ENCODE results near the gene IL18RAP.
A peak's percentile ranks its signal among the peaks of the same experiment; 100 is the strongest.

Gene IL18RAP

DNA sequence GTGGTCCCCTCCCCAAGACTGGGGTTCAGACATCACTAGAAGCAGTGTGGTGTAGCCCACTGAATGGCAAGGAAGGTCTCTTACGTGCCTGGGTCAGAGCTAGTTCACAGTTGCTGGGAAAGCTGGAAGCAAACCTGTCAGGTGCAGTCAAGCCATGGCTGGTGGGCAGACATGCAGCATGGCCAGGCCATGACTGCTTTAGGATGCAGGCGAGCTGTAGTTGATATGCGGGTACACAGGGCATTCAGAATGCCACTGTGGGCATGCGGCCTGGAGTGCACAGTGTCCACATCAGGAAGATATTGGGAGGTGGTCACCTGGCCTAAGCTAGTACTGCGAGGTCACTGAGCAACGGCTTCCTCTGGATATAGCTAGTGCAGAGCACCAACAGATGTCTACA is 38.2 kb downstream of the IL18RAP start:
- no peak for DNase-seq

DNA sequence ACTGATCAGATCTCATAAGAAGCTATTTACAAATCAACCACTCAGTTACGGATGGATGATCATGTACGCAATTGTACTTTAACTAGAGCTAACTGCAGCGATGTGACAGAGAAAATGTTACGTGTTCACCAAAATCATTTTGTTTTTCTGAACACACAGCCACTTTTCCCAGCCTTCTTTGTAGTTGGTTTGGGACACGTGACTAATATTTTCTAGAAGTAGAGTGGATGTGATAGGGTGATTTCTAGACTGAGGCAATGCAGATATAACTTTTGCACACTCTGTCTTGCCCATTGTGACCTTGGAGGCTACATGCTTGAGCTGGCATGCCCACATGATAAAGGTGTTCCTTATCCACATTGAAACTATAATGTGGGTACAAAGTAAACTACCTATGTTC is 40.2 kb downstream of the IL18RAP start:
- no peak for DNase-seq

DNA sequence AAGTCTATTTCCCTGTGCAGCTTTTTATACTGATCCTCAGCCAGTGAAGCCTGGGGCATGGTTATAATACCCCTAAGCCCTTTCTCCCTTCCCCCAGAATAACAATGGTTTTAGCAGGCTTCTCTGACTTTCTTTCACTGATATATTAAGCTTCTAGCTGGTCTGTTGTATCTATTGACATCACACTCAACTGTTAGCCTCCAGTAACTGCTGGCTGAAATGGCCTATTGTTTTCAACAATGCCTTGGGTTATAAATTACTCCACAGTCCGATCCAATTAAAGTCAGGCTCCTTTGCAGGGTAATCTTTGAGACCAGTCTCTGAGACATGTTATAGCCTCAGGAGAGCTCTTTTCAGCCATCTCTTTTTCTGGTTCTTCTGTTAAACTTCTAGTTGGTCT is 47.2 kb downstream of the IL18RAP start:
- no peak for DNase-seq

DNA sequence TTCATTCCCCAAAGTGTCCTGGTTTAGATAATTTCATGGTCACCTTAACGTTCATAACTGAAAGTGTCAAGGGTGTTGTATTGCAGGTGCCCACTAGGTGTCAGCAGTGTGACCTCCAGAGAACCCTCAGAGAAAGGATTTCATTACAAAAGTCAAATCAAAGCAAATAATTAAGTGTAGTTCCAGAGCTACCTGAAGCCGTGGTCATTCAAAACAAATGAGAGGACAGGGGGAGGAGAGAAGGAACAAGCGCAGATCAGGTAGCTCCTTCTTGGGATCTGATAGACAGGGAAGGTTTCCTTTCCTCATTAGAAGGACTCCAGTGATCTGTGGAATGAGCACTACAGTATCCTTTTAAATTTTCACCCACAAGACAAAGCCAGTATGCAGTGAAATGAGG is 50.1 kb downstream of the IL18RAP start, which contains the start of gene SLC9A4:
Gene SLC9A4 (plus strand): TSS at position 207 of the 400 bp plus-strand sequence. CDS start 534 bp downstream, outside the sequence.
- peak; percentile 60 for DNase-seq

DNA sequence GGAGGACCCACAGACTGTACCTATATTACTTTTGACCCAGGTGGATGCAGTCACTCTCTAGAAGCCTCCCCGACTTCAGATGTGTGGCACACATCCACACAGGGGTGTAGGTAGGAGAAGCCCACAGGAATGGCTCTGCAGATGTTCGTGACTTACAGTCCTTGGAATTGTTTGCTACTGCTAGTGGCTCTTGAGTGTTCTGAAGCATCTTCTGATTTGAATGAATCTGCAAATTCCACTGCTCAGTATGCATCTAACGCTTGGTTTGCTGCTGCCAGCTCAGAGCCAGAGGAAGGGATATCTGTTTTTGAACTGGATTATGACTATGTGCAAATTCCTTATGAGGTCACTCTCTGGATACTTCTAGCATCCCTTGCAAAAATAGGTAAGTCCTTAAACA is 50.7 kb downstream of the IL18RAP start:
- DNase-seq, result no peak

DNA sequence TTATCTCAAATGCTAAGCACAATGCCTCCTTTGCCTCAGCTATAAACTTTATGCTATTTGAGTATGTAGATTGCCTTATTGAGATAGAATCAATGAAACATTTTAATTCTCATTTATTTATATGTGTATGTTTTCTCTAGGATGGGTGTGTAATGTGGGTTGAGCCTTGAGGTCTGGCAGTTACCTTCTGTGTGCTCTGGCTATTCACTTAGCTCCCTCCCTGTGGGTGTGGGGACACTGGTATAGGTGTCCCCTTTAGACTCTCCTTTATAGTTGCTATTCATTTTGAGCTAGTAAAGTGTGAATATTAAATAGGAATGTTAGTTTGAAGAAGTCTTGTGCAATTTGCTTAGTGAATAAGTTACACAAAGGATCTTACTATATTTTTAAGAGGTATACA is 51.8 kb downstream of the IL18RAP start:
- DNase-seq, result no peak

DNA sequence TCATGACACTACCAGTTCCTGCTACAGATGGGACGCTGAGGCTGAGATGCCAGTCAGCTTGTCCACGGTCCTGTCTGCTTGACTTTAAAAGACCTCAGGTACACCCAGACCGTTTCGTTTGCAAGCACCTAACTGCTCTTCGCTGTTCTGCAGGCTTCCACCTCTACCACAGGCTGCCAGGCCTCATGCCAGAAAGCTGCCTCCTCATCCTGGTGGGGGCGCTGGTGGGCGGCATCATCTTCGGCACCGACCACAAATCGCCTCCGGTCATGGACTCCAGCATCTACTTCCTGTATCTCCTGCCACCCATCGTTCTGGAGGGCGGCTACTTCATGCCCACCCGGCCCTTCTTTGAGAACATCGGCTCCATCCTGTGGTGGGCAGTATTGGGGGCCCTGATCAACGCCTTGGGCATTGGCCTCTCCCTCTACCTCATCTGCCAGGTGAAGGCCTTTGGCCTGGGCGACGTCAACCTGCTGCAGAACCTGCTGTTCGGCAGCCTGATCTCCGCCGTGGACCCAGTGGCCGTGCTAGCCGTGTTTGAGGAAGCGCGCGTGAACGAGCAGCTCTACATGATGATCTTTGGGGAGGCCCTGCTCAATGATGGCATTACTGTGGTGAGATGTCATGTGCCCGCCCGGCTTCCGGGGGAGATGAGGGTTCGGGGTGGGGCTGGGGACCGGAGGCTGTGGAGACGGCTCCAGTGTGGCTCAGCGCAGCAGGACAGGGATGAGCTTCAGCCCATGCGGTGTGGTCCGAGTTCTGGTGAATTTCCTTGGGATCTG is 55.9 kb downstream of the IL18RAP start:
- DNase-seq, result no peak

DNA sequence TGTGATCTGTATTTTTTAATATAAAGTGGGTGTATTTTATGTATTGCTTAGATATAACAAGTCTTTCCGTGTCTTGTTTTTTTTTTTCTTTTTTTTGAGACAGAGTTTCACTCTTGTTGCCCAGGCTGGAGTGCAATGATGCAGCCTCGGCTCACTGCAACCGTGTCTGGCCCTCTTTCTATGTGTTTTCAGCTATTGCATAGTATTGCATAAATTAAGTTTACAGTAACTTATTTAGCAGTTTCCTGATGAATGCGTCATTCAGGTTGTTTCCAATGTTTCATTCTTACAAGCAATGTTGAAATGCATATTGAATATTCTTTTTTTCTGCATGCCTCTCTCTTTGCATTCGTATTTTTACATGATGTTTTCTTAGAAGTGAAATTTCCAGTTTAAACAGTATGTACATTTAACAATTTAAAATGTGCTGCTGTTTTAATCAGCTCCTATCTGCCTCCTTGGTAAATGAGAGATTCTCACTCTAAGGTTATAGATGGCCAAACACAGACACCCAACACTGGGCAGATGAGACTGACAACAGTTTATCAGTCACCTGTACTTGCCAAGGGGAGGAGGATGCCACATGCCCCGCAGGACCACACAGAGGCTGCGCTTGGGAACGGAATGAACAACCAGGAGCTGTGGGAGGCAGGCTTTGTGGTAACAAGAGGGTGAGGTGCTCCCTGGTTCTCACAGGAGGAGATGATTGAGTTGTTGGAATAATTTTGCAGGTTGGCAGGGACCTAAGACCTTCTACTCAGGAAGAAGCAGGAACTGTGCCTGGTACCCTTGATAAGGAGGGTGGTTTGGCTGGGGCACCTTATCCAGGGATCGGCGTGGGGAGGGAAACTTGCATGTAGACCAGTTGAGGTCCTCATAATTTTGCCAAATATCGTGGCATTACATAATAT is 57.6 kb downstream of the IL18RAP start:
- DNase-seq, result peak; percentile 34

DNA sequence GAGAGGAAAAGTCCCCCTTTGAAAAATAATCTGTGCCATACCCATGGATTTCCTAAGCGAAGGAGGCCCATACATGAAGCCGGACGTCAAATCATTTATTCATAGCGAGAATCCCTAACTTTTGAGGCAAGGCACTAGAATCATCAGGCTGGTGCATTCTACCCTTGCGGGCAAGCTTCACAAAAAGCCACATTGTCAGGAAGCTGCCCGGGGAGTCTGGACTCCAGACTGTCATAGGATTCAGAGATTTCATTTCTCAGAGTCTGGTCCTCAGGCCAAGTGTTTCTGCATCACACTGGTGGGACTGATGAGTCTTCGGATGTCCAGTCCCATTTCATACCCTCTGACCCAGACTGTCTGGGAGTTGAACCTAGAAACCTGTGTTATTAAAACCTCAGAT is 59.0 kb downstream of the IL18RAP start:
- no peak for DNase-seq

DNA sequence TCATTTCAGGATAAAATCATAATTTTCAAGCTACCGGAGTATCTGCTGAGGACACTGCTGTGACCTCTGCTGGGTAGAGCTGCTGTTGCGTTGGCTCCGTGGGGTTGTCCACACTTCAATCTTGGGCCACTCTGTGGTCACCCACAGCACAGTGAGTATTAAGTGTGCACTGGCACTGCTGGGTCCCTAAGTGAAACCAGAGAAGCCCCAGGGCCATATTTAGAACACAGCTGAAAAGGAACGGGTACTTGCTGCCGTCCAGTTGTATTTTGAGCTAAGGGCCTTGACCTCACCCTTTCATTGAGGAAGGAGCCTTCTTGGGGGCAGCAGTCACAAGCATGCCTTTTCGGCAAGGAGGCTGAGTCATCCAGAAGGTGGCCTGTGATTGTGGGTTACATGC is 60.1 kb downstream of the IL18RAP start:
- DNase-seq, result no peak

DNA sequence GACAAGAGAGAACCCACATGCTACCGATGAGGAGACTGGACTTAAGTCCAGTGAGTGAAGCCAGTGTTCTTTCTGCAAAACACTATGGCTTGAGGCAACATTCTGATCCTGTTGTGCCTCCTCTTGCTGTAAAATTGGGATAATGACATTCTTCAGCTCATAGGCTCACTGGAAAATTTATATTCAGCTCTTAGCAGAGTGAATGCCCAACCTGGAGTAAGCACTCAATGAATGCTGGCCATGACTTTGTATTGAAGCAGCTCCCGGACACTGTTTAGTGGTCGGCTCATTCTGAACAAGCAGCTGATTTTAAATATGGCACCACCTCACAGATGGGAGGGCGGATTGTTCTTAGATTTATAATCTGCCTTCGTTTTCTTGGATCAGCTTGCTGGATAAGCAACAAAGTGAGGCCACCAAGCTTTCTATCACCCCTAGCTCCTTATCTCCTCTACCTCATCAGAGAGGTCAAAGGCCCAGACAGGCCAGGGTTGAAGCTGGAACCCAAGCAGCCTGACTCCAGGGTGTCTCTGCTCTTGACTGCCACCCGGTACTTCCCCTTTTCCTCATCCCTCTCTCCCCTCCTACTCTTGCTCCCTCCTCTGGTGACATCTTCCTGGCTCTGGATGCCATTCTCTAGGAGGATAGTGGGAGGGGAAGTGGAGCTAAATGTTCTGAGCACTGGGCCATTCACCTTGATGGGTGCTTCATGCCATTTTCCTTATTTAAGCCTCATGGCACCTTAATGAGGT is 61.5 kb downstream of the IL18RAP start:
- no peak for DNase-seq

DNA sequence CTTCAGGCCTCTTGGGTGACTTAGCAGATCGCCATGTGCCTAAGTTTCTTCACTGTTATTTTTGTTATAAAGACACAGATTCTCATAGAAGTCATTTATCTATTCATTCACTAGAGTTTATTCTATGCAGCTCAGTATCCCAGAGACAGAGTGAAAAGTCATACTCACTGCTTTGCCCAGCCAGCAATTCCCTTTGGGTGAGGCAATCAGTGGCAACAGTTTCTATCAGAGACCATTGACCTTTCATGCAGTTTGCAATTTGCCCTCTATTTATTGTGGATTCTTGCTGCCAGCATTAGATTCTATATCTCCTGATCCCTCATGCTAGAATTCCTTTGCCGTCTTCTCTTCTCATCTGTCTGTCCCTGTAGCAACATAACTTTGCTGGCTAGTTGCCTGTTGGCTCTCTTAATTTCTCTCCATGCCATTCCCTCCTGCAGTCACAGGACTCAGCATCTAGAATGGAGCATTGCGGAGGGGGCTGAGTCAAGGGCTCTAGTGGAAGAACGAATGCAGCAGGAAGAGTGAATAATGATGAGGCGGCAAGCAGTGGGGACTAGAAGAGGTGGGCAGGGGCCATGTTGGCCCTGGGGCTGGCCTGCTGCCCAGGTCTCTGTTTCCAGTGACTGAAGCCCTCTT is 62.3 kb downstream of the IL18RAP start:
- DNase-seq, result no peak

DNA sequence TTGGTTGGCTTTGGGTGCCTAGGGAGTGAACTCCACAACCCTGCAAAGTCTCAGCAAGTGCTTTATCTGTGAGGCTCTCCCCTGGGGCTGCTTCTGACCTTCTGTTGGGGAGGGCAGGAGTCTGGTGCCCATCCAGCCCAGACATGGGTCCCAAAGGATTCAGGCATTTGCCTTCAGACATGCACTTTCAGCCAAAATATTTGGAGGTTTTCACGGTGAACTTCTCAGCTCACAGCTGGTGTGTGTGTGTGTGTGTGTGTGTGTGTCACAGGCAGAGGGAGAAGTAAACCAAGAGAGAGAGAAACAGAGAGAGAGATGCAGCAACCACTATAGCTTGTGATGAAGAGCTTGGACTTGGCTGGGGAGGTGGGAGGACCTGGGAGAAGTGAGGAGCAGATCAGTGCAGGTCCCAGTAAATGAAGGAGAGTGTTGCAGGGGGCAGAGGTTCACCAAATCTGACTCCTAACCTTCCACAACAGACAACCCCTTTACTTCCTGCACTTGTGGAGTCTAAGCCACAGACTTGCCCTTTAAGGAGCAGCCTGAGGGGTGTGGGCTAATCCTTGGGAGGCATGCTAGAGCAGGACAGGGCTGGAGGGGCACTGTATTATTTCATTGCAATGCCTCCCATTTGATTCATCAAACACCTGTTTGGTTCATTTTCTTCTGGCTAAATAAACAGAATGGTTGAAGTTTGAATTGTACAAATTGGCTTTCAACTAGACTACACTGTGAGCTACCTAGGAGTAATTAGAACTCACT is 64.2 kb downstream of the IL18RAP start:
- DNase-seq, result no peak

DNA sequence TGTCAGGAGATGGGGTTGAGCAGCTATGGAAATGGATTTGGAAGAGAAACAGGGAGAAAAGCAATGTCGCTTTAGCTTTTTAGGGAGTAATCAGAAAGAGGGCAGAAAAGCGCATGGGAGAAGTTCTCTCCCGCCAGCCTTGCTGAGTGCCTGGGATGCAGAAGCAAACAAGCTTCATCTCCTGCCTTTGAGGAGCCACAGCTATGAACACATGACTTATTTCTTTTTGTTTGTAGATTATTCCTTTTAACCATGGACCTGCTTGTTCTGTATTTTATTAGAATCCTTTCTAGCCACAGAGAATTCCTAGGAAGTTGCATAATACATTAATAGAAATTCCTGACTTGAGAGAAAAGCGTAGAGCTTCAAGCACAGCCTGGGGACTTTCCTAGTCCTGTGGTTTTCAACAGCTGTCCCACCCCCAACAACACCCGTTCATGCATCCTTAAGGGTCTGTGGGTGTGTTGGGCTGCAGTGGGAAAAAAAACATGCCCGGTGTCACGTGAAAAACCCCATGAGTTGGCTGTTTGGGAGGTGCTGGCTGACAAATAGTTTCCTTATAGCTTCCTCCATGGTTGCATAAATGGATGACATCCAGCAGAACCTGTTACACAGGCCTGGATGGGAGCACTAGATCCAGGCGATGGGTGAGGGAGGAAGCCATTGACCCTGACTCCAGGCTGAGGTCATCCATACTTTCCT is 65.0 kb downstream of the IL18RAP start:
- DNase-seq, result no peak

DNA sequence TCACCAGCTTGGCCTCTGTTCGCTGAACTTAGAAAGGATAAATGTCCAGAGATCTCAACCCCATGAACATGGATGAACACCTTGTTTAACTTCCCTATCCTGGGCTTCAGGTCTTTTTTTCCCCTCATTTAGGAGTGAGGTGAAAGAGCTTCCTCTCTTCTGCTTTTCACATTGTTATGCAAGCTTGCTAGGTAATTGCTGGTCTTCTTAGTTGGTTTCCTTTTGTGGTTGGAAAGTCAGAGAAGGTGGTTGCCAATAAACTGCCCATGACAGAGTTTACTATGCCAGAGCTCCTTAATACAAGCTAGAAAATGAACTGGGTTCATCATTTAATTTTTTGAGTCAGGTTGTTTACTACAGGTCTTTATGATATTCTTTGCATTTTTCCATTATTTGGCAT is 66.7 kb downstream of the IL18RAP start:
- DNase-seq, result peak; percentile 46

DNA sequence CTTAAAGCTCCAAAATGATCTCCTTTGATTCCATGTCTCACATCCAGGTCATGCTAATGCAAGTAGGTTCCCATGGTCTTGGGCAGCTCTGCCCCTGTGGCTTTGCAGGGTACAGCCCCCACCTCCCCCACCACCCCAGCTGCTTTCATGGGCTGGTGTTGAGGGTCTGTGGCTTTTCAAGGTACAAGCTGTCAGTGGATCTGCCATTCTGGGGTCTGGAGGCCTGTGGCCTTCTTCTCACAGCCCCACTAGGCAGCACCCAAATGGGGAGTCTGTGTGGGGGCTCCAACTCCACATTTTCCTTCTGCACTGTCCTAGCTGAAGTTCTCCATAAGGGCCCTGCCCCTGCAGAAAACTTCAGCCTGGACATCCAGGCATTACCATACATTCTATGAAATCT is 69.0 kb downstream of the IL18RAP start:
- no peak for DNase-seq

DNA sequence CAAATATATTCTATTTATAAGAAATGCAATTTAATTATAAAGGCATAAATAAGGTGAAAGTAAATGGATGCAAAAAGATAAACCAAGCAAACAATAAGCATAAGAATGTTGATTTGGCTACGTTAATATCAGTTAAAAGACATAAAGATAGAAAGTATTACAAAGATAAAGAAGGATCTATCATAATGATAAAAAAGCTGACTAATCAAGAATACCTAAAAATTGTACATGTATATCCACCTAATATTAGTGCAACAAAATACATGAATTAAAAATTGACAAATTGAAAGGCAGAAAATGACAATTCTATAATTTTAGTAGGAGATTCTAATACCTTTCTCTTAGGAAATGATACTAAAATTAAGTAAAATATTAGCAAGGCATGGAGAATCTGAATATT is 71.6 kb downstream of the IL18RAP start:
- DNase-seq, result no peak

DNA sequence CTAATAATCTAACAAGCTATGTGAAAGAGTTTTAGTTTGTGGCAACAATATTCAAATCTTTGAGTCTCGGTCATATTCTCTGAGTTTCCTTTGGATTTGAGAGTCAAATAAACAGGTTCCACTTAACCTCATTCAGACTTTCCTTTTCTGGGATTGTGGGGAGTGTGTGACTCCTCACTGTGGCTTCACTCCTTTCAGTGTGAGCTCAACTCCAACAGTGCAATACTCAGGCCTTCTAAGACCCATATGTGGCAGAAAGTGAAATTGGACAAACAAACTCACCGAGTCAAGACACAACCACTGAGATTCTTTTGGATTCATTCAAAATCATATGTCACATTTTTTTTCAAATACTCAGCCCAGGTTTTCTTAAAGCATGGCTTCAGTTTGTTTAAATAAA is 75.5 kb downstream of the IL18RAP start:
- peak; percentile 35 for DNase-seq

DNA sequence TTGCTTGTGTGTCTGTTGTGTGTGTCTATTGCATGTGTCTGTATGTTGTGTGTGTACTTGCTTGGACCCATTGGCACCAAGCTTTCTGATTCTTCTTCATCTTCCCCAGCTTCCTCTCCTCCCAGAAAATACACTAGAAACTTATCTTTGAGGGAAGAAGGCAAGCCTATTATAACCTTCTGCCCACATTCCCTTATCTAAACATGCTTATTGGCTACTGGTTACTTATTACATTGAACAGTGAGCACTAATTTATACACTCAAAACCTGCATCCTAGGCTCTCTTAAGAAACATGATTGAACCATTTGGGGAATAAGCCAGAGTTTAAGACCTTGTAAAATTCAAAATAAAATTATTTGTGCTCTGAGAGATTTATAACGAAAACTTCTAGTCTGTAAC is 76.6 kb downstream of the IL18RAP start:
- no peak for DNase-seq

Measured in activated CD4-positive, alpha-beta T cell treated with anti-CD3 and anti-CD28 coated beads, Interleukin-10, Interleukin-2, amounts not matched to agents 100 ng/mL and 50 ng/mL, durations not matched to agents 16 hours and 8 hours (primary cell).